HepG2 (cell line): ENCODE results near the gene CERS4.

Experiments used
- EZH2 ChIP-seq: conservative IDR thresholded peaks from 2 replicates; pipeline ENCODE4 v1.6.1; 2012; ENCODE audit warnings: mild to moderate bottlenecking, low read depth, low read length, moderate library complexity
- NR3C1 ChIP-seq: sonication (generic); formaldehyde crosslinking; IDR thresholded peaks from 2 replicates; pipeline ENCODE4 v1.4.0; 2020; ENCODE audit warnings: missing genetic modification reagents
- RFX1 ChIP-seq: fragments of 450-650 bp; IDR thresholded peaks from 2 replicates; pipeline ENCODE4 v1.6.1; 2017
- SP2 ChIP-seq: sonication (generic); formaldehyde crosslinking; IDR thresholded peaks from 2 replicates; pipeline ENCODE4 v1.5.1; 2020; ENCODE audit warnings: mild to moderate bottlenecking, missing genetic modification reagents
- STAT5B ChIP-seq: sonication (generic); formaldehyde crosslinking; IDR thresholded peaks from 2 replicates; pipeline ENCODE4 v1.4.0; 2020; ENCODE audit warnings: missing genetic modification reagents
- ZFP62 ChIP-seq: sonication (generic); formaldehyde crosslinking; IDR thresholded peaks from 2 replicates; pipeline ENCODE4 v1.4.0; 2020; ENCODE audit warnings: missing genetic modification reagents
- ZFX ChIP-seq: sonication (generic); formaldehyde crosslinking; IDR thresholded peaks from 2 replicates; pipeline ENCODE4 v1.4.0; 2020; ENCODE audit warnings: mild to moderate bottlenecking, low read depth, missing genetic modification reagents, moderate library complexity
- ZNF3 ChIP-seq: IDR thresholded peaks from 2 replicates; pipeline ENCODE4 v1.7.0; 2017; ENCODE audit warnings: inconsistent platforms
- ZNF570 ChIP-seq: sonication (generic); formaldehyde crosslinking; IDR thresholded peaks from 2 replicates; pipeline ENCODE4 v1.4.0; 2020; ENCODE audit warnings: mild to moderate bottlenecking, missing genetic modification reagents, borderline replicate concordance
- TF ChIP-seq, protein P1 (sequence below), 2 experiments: fragments of 450-650 bp in 1 of 2; sonication (generic) in 1 of 2; formaldehyde crosslinking; IDR thresholded peaks; 2 replicates each; pipeline versions ENCODE4 v1.5.0 to v1.8.0; 2020 to 2022; ENCODE audit warnings: mild to moderate bottlenecking in 1 of 2, missing genetic modification reagents in 1 of 2
- TF ChIP-seq, protein P2 (sequence below): sonication (generic); formaldehyde crosslinking; IDR thresholded peaks from 2 replicates; pipeline ENCODE4 v1.4.0; 2020; ENCODE audit warnings: missing genetic modification reagents, borderline replicate concordance
- TF ChIP-seq, protein P3 (sequence below): sonication (generic); formaldehyde crosslinking; IDR thresholded peaks from 2 replicates; pipeline ENCODE4 v1.5.0; 2020; ENCODE audit warnings: mild to moderate bottlenecking, missing genetic modification reagents, moderate library complexity
- TF ChIP-seq, protein P4 (sequence below), 2 experiments: sonication (generic) in 1 of 2; formaldehyde crosslinking in 1 of 2; IDR thresholded peaks; 2 replicates each; pipeline versions ENCODE4 v1.4.0 to v1.6.1; 2018 to 2020; ENCODE audit warnings: missing genetic modification reagents in 2 of 2, borderline replicate concordance in 1 of 2, low read depth in 1 of 2, mild to moderate bottlenecking in 1 of 2, missing biosample characterization in 1 of 2
- TF ChIP-seq, protein P5 (sequence below): sonication (generic); formaldehyde crosslinking; IDR thresholded peaks from 2 replicates; pipeline ENCODE4 v1.9.0; 2021; ENCODE audit warnings: mild to moderate bottlenecking, missing genetic modification reagents

DNA sequence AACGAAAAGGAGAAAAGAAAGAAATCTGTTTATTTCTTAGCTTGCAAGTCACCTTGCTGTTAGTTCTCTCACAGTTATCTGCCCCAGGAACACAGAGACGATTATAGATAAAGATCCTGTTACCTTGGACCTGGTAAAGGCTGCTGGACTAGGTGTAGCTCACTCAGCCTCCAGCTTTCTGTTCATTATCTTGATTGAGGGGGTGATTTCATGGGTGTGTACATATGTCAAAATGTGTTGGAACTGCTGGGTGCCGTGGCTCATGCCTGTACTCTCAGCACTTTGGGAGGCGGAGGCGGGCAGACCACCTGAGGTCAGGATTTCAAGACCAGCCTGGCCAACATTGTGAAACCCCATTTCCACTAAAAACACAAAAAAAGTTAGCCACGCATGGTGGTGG lies 27.9 kb downstream of the CERS4 start:
- no peak for TF ChIP-seq STAT5B
- TF ChIP-seq, protein P1, sequence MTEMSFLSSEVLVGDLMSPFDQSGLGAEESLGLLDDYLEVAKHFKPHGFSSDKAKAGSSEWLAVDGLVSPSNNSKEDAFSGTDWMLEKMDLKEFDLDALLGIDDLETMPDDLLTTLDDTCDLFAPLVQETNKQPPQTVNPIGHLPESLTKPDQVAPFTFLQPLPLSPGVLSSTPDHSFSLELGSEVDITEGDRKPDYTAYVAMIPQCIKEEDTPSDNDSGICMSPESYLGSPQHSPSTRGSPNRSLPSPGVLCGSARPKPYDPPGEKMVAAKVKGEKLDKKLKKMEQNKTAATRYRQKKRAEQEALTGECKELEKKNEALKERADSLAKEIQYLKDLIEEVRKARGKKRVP (CRISPR knock-in tag; IDR thresholded peaks at IDR 0.05): no peak
- TF ChIP-seq ZNF570: no peak
- no peak for TF ChIP-seq RFX1
- TF ChIP-seq, protein P2, sequence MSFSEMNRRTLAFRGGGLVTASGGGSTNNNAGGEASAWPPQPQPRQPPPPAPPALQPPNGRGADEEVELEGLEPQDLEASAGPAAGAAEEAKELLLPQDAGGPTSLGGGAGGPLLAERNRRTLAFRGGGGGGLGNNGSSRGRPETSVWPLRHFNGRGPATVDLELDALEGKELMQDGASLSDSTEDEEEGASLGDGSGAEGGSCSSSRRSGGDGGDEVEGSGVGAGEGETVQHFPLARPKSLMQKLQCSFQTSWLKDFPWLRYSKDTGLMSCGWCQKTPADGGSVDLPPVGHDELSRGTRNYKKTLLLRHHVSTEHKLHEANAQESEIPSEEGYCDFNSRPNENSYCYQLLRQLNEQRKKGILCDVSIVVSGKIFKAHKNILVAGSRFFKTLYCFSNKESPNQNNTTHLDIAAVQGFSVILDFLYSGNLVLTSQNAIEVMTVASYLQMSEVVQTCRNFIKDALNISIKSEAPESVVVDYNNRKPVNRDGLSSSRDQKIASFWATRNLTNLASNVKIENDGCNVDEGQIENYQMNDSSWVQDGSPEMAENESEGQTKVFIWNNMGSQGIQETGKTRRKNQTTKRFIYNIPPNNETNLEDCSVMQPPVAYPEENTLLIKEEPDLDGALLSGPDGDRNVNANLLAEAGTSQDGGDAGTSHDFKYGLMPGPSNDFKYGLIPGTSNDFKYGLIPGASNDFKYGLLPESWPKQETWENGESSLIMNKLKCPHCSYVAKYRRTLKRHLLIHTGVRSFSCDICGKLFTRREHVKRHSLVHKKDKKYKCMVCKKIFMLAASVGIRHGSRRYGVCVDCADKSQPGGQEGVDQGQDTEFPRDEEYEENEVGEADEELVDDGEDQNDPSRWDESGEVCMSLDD: no peak
- TF ChIP-seq SP2 (CRISPR knock-in tag): no peak
- TF ChIP-seq ZFX (CRISPR knock-in tag): no peak
- TF ChIP-seq EZH2: no peak
- no peak for TF ChIP-seq ZFP62 (CRISPR knock-in tag)
- TF ChIP-seq, protein P3, sequence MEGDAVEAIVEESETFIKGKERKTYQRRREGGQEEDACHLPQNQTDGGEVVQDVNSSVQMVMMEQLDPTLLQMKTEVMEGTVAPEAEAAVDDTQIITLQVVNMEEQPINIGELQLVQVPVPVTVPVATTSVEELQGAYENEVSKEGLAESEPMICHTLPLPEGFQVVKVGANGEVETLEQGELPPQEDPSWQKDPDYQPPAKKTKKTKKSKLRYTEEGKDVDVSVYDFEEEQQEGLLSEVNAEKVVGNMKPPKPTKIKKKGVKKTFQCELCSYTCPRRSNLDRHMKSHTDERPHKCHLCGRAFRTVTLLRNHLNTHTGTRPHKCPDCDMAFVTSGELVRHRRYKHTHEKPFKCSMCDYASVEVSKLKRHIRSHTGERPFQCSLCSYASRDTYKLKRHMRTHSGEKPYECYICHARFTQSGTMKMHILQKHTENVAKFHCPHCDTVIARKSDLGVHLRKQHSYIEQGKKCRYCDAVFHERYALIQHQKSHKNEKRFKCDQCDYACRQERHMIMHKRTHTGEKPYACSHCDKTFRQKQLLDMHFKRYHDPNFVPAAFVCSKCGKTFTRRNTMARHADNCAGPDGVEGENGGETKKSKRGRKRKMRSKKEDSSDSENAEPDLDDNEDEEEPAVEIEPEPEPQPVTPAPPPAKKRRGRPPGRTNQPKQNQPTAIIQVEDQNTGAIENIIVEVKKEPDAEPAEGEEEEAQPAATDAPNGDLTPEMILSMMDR (CRISPR knock-in tag): no peak
- no peak for TF ChIP-seq NR3C1
- no peak for TF ChIP-seq ZNF3 (CRISPR knock-in tag)
- TF ChIP-seq, protein P4, sequence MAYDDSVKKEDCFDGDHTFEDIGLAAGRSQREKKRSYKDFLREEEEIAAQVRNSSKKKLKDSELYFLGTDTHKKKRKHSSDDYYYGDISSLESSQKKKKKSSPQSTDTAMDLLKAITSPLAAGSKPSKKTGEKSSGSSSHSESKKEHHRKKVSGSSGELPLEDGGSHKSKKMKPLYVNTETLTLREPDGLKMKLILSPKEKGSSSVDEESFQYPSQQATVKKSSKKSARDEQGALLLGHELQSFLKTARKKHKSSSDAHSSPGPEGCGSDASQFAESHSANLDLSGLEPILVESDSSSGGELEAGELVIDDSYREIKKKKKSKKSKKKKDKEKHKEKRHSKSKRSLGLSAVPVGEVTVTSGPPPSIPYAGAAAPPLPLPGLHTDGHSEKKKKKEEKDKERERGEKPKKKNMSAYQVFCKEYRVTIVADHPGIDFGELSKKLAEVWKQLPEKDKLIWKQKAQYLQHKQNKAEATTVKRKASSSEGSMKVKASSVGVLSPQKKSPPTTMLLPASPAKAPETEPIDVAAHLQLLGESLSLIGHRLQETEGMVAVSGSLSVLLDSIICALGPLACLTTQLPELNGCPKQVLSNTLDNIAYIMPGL (CRISPR knock-in tag; IDR thresholded peaks at IDR 0.05; ENCODE audit: borderline replicate concordance in 1 of 2, low read depth in 1 of 2): no peak
- TF ChIP-seq, protein P5, sequence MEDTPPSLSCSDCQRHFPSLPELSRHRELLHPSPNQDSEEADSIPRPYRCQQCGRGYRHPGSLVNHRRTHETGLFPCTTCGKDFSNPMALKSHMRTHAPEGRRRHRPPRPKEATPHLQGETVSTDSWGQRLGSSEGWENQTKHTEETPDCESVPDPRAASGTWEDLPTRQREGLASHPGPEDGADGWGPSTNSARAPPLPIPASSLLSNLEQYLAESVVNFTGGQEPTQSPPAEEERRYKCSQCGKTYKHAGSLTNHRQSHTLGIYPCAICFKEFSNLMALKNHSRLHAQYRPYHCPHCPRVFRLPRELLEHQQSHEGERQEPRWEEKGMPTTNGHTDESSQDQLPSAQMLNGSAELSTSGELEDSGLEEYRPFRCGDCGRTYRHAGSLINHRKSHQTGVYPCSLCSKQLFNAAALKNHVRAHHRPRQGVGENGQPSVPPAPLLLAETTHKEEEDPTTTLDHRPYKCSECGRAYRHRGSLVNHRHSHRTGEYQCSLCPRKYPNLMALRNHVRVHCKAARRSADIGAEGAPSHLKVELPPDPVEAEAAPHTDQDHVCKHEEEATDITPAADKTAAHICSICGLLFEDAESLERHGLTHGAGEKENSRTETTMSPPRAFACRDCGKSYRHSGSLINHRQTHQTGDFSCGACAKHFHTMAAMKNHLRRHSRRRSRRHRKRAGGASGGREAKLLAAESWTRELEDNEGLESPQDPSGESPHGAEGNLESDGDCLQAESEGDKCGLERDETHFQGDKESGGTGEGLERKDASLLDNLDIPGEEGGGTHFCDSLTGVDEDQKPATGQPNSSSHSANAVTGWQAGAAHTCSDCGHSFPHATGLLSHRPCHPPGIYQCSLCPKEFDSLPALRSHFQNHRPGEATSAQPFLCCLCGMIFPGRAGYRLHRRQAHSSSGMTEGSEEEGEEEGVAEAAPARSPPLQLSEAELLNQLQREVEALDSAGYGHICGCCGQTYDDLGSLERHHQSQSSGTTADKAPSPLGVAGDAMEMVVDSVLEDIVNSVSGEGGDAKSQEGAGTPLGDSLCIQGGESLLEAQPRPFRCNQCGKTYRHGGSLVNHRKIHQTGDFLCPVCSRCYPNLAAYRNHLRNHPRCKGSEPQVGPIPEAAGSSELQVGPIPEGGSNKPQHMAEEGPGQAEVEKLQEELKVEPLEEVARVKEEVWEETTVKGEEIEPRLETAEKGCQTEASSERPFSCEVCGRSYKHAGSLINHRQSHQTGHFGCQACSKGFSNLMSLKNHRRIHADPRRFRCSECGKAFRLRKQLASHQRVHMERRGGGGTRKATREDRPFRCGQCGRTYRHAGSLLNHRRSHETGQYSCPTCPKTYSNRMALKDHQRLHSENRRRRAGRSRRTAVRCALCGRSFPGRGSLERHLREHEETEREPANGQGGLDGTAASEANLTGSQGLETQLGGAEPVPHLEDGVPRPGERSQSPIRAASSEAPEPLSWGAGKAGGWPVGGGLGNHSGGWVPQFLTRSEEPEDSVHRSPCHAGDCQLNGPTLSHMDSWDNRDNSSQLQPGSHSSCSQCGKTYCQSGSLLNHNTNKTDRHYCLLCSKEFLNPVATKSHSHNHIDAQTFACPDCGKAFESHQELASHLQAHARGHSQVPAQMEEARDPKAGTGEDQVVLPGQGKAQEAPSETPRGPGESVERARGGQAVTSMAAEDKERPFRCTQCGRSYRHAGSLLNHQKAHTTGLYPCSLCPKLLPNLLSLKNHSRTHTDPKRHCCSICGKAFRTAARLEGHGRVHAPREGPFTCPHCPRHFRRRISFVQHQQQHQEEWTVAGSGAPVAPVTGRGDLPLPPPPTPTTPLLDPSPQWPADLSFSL (CRISPR knock-in tag): no peak
